SIG-M5 treated with dmso at 0.1 percent for 504 hours (cell line): Measurements from ENCODE around the gene MDC1.

Experiments
- DNase-seq: peaks from one replicate; lab custom pipeline; 2025; ENCODE audit not compliant: unreplicated experiment; lab: John Stamatoyannopoulos, UW

Gene MDC1

DNA sequence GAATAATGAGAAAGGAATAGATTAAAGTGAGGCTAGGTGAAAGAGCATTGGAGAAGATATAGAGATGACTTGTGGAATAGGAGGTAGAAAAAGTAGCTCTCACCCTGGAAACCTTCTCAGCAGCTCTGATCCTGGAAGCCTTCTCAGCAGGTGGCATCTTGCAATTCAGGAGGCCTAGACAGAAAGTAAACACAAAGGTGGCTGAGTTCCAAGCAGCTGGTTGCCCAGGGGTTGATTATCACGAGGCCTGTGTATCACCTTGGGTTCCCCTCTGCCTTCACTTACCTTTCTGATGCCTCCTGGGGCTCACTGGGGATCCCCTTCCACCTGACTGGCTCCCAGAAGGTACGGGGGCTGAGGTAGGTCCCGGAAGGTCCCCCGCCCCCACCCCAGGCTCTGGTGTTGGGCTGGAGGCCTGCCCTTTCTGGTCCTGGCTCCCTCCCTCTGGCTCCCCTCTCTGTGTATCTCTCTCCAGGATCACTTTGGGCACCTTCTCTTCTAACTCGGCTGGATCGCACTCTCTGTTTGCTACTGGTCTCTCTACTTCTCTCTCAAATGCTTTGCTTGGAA, 9.7 kb downstream of the MDC1 start:
- no peak for DNase-seq

DNA sequence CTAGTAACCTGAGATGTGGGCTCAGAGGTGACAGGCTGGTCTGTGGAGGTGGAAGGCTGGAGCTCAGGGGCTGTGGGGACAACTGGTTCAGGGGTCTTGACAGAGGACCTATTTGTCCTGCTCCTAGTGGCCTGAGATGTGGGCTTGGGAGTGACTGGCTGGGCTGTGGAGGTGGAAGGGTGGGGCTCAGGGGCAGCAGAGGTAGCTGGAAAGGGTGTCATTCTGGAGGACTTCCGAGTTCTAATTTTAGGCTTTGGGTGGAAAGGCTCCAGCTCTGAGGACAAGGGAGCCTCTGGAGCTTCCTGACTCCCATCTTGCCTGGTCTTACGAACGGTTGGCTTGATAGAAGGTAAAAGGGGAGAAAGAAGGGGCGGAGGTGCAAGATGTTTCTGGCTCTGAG, 11.5 kb downstream of the MDC1 start:
- no peak for DNase-seq

DNA sequence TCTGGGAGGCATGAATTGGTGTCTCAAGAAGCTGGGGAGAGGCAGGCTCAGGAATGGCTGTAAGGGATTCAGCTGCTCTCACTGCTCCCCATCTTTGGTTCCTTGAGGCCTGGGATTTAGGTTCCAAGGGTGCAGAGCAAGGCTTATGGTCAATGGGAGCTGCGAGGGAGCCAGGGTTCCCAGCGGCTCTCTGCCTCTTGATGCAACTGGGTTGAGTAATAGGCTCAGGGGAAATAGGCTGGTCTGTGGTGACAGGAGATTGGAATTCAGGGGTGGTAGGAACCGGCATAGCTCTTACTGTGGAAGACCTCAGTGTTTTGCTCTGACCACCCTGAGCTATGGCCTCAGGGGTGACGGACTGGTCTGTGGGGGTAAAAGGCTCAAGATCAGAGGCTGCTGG, 13.3 kb downstream of the MDC1 start:
- no peak for DNase-seq

DNA sequence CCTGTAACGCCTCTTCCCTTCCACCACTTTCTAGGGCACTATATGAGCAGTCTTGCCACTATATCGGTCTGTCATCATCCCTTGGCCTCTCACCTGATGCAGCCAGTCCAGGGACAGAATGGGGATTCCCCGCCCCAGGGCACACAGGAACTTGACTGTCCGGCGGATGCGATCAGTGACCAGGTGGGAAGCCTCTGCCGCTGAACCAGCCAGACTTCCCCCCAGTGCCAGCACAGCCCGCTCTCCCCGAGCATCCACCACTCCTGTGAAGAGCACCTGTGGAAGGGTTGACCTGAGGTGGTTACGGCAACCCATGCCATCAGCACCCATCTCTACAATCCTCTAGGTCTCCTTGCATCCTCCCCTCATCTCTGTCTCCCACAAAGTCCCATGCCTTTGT, 14.1 kb downstream of the MDC1 start:
- DNase-seq: no peak

DNA sequence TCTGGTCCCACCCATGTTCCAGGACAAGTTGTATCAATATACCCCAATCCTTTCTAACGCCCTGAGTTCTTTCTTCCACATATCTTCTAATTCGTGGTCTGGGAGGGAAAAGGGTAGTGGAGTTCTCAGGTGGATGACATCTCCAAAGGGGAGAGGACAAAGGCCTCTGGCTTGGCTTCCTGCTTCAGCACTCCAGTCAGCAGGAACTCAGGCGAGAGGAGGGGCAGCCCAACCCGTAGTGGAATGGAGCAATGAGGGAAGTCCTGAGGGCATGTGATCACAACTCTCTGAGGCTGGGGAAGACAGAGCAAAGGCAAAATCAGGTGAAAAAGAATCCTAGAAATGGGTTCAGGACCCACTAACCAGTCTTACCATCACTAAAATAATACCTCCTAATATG, 16.7 kb downstream of the MDC1 start:
- no peak for DNase-seq

DNA sequence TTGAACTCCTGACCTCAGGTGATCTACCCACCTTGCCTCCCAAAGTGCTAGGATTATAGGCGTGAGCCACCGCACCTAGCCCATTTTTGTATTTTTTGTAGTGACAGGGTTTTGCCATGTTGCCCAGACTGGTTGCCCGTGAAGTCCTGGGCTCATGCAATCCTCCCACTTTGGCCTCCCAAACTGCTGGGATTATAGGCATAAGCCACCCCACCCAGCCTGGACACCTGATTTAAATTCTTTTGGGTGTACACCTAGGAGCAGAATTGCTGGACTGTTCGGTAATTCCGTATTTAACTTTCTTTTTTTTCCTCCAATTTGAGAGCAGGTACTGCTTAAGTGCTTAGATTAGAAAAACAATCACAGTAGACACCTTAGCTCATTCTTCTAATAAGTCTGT, 20.6 kb downstream of the MDC1 start:
- no peak for DNase-seq

DNA sequence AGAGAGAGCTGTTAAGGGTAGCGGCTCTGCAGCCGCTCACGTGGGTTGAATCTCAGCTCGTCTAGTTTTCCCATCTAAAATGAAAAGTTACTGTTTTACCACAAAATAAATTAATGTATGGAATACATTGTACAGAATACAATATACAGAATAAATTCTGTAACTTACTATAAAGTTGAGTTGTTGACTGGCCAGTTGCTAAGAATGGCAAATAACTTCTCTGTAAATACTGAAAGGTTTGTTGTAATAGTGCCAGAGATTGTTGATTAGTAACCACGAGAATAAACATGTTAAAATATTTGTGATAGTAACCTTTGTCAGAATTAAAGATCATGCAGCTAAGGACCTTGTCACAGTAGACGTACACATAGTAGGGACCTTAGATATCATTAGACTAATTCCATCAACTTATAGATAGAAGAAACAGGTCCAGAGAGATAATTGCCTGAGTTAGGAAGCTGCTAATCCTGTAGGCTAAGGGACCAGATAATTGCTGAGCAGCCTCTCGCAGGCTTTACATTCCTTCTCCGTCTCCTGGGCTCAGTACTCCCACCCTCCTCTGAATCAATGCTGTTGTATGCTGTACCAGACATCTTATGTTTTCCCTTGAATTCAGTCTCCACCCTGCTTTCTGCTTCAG, 25.8 kb downstream of the MDC1 start:
- no peak for DNase-seq

DNA sequence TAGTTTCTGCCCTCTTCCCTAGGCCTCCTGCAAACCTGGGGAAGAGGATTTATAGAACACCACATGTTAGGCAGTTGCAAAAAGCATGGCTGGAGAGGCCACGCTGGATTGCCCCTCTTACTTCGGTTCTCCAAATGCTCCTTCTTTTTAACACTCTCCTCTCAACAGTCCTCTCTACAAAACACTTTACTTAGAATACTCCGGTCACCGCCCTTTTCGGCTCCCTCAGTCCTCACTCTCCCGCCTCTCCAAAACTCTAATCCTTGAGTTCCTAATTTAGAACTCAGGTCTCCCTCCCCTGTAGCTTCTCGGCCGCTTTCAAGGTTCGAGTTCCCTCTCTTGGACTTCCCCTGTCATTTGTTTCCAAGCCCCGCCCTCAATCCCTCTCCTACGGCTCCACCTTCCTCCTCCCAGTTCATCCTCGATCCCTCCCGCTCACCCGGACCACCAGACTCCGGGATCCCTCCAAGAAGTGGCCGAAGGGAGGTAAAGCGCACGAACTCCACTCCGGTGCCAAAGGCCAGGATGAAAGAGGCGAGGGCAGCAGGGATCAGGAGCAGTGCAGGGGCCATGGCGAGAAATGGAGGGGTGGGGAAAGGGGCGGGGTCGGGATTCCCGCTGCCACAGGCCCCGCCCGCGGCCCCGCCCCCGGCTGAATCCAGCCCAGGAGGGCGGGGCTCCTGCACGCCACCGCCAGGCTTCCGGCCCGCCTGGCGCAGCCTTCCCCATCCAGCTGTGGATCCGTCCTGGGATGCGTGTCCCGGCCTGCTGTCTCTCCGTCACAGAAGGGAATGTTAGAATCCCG, 26.5 kb downstream of the MDC1 start, which contains the start of gene NRM:
TSS of gene NRM (minus strand) at position 582 of the 805 bp plus-strand sequence. CDS start at position 572, 10 bp downstream.
- peak; percentile 74 for DNase-seq

DNA sequence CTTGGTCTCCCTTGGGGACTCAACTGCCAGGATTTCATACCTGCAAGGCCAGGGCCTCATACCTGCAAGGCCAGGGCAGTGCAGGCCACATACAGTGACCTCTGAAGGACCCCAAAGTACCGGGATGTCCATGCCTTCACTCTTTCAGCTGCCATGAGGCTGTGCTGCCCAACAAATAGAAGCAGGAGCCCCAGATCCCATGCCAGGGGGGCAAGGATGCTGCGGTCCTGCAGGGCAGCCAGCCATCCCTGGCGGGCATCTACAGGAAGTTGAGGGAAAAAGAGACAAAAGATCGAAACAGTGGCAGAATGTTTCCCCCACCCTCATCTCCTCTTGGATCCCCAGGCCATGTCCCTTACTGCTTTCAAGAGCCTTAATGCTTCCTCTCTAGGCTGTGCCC, 27.1 kb downstream of the MDC1 start:
- no peak for DNase-seq

DNA sequence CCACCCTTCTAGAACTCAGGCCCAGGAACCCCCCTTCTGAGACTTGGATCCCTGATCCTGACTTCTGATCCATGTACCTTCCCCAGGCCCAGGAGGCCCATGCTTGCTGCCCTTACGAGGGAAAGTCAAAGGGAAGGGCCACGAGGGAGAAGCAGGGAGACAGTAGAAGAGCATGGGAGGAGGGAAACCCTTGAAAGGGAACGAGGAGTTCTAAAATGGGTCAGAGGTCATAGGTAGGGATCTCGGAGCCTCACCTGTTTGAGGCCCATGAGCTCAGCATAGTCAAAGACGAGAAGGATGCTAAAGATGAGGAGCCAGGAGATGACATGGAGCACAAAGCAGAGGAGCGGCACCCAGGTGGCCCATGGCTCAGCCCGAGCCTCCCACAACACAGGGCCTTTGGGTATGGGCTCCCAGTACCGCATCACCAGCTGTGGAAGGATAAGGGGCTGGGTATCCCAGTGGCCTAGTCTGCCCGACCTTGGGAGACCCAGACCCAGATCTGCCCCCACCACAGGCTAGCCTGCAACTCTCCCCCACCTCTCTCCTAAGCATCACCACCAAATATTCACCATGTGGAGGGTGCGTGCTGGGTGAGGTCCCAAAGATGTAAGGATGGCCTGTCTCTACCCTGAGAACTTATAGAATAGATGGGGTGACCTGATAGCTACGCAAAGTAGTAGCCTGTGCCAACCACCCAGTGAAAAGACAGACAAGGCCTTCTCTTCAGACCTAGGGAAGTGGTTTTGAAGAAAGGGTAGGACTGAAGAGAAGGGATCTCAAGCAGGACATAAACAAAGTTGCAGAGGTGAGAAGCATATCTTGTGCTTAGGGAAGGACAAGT, 27.8 kb downstream of the MDC1 start:
- DNase-seq: no peak

DNA sequence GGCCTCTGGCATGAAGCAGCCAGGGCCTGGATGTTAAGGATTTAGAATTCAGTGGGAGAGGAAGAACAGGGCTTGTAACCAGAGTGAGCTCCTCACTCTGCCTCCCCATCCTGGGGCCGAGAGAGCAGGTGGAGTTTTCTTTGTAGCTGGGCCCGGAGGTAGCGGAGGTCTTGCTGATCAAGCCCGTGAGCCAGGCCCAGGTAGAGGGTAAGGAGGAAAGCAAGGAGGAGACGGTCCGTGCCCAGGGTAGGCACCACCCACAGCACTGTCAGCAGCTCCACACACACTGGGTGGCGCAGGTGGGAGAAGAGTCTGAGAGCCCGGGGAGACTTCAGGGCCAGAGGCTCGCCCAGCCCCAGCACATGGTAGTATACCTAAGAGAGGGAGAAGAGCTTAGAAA, 28.5 kb downstream of the MDC1 start:
- no peak for DNase-seq

DNA sequence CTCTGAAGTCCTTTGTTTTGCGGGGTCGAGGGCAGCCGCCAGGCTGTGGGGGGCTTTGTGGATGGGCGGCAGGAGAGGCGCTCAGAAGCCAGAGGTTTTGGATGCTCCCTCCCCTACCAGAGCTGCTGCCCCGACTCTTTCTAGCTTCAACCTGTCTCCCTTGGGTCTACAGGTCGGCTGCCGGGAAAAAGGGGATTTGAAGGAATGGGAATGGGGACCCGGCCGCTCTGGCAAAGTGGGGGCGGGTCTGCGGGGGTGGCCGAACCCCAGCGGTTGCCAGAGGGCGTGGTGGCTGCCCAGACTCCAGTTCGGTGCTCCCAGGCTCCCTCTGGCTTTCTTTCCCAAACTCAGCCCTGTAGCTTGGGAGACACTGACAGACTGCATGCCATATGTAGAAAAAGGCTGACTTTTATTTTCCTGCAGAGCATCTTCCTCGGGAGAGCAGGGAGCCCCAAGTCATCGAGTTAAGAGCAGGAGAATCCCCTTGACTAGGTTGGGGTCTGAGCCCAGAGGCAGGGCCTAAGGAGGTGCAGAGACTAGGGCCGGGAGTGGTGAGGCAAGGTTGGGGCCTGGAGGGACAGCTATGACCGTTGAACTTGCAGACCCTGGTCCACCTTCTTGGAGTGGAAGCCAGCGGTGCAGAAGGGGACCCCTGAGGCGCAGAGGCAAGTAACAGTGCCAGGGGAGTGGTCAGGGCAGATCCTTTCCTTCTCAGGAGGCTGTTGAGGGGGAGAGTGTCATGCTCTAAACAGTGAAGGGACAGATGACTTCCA, 29.2 kb downstream of the MDC1 start:
- no peak for DNase-seq

DNA sequence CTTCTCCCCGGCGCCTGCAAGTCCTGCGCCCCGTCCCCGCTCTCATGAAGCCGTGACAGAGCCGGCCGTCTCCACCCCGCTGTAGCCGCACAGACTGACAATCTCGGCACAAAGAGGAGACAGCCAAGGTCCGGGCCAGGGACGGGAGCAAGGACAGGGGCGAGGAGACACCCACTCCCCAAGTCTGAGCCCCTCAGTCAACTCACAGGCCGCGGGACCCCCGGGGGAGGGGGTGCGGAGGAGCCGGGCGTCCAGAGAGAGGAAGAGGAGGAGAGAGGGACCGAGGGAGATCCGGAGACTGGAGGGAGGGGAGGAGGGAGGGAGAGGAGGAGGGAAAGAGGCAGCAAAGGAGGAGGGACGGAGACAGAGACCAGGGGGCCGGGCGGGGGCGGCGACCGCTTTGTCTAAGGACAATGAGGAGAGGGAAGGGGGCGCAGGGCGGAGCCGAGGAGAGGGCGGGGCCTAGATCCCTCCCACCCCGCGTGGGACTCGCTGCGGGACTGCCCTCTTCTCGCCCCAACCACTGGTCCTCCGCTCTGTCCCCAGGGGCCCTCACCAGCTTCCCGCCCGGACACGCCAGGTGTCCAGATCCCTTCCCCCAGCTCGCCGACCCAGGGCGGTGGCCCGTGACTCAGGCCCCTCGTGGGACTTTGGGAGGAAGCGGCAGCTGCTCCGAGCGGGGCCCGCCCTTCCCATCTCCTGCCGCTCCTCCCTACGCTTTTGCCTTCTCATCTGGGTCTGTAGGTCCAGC, 30.0 kb downstream of the MDC1 start:
- peak; percentile 81 for DNase-seq

DNA sequence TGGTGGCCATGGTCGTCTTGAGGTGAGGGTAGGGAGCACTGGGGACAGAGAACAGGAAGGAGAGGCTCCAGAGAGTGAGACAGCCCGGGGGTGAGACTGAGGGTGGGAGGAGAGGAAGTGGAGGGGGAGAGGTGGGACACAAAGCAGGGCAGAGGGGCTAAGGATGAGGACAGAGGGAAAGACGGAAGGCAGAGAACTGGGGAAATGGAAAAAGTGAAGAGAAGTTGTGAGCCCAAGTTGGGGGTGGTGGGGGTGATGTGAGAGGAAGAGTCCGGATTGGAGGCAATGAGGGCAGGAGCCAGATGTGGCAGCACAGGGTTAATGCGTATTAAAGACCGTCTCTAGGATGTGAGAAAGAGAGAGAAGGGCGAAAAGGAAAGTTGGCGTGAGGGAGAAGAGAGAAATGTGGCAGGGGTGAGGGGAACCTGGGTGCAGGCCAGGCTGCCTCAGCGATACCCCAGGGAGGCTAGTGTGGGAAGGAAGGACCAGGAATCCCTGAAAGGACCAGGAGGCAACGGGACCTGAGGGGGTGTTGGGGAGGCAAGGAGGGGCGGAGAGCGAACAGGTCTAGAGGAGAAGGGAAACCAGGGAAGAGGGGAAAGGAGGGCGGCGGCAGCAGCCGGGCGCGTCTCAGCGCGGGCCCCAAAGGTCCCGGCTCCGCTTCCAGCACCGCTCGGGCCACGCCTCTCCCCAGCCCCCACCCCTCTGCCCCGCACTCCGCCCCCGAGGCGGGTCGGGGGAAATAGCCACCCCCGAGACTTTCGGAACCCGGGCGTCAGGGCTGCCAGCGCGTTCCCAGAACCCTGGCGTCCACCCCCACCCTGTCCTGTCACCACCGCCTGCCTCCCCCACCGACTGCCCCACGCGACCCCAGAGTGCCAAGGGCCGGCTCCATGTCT, 30.8 kb downstream of the MDC1 start, which contains the start of gene PPP1R18:
TSS of gene PPP1R18 (minus strand) at position 637 of the 899 bp plus-strand sequence. CDS start at position 10, 627 bp downstream.
- DNase-seq: peak; percentile 64

DNA sequence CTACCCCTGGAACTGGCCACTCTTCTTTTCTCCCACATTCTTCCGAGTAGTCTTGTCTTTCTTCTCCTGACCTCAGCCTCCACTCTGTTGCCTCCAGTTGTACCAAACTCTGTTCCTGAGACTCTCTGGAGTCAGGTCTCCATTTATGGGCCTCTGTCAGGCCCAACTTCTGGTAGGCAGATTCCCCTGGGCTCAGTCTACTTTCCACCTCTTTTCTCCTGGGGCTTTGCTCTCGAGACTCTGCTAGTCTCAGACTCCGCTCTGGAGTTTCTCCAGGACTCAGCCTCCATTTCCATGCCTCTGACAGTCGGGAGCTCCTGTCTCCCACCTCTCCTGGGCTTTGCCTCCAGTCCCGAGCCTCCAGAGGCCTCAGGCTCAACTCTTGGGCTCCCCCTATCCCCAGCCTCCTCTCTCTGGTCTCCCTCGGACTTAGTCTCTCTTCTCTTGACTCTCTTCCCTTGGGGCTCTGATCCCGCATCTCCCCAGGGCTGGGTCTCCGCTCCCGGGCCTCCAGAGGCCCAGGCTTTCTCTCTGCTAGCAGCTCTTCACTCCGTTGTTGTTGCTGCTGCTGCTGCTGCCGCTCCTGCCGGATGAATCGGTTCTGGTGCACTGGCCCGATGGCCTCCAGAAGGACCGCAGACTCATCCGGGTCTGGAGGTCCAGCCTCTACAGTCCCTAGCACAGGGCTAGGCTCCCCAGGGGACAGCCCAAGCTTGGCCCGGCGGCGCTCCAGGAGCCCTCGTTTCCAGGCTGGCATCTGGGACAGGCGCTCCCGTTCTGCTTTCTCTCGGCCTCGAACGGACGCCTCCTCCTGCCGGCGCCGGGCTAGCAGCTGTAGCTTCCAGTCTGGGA, 31.7 kb downstream of the MDC1 start:
- DNase-seq: no peak

DNA sequence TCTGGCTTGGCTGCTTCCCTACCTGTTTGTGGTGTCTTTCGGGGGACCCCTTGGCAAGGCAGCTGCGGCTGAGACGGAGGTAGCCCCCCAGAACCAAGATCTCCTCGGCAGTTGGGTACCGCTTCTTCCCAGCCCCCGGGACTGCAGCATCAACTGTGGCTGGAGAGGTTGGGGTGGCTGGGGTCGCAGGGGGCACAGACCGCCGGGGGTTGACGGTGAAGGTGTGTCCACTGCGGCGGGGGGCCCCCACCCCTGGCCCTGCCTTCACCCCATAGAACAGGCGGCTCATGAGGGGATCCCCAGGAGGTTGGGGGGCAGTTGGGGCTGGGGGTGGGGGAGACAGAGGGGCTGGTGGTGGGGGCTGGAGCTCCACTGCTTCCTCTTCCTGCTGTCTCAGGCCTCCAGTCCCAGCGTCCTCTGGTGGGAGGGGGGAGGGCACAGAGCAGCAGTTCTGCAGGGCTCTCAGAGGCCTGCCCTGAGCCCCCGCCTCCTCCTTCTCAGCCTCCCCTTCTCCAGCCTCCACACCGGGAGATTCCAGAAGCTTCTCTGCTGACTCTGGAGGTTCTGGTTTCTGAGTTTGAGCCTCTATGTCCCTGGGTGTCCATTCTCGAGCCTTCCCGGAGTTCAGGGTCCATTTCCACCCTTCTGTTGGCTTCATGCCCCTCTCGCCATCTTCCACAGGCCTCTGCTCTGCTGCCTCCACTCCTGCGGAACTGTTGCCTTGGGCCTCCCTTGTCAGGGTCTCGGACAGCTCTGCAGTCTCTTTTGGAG, 32.5 kb downstream of the MDC1 start:
- peak; percentile 80 for DNase-seq

DNA sequence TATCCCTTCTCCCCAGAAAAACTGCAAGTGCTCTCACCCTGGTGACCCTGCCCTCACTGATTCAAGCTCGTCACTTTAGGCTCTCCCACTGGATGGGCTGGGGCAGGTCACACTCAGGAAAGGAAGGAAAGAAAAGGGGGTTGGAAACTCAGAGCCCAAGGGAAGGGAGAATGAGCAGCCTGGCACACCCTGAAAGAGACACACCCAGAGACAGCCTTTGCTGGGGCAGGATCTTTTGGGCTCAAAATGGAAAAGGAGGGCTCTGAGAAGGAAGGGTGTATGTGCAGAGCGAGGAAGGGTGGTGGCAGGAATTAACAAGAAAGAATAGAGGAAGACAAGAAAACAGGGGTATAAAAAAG, 33.1 kb downstream of the MDC1 start:
- DNase-seq: no peak
